ENCODE results near the gene QSER1. TPM values are rescaled to one million over a fixed set of nuclear protein-coding genes. Genes with fewer than 3 reads are reported as not detected.

Gene QSER1
- total RNA-seq, 2 donors from 2014 or later, result 19.0 to 23.3 TPM

GRCh38 chr11:32982626-32983025 is 90.0 kb downstream of the QSER1 start:
- intact Hi-C loops (cut with DNase I), result no loop called here
- DNase-seq (ENCODE audit: low spot score), result no peak

GRCh38 chr11:32983506-32983905 is 90.9 kb downstream of the QSER1 start:
- no peak for DNase-seq (ENCODE audit: low spot score)
- intact Hi-C loops (cut with DNase I), result no loop called here

- no peak for DNase-seq (ENCODE audit: low spot score)
- intact Hi-C loops (cut with DNase I), result no loop called here
These were observed 93.0 kb downstream of the QSER1 start for GRCh38 chr11:32985600-32985999.

GRCh38 chr11:32987851-32988250 is 95.2 kb downstream of the QSER1 start:
- intact Hi-C loops (cut with DNase I), result no loop called here

GRCh38 chr11:32990481-32990880 is 97.9 kb downstream of the QSER1 start:
- DNase-seq (ENCODE audit: low spot score), result no peak
- intact Hi-C loops (cut with DNase I), result no loop called here

More at GRCh38 chr11:32987851-32988250, 95.2 kb downstream of the QSER1 start:
- DNase-seq (ENCODE audit: low spot score), result no peak

- DNase-seq (ENCODE audit: low spot score), result no peak
- intact Hi-C loops (cut with DNase I), result no loop called here
These were observed 98.8 kb downstream of the QSER1 start for GRCh38 chr11:32991427-32991826.

GRCh38 chr11:32991898-32992297 is 99.3 kb downstream of the QSER1 start:
- DNase-seq (ENCODE audit: low spot score), result no peak
- intact Hi-C loops (cut with DNase I), result no loop called here

GRCh38 chr11:33000181-33000580 is 107.6 kb downstream of the QSER1 start:
- DNase-seq (ENCODE audit: low spot score), result no peak
- intact Hi-C loops (cut with DNase I), result no loop called here

GRCh38 chr11:33001281-33001680 is 108.7 kb downstream of the QSER1 start:
- intact Hi-C loops (cut with DNase I), result no loop called here

GRCh38 chr11:33001751-33002542 is 109.3 kb downstream of the QSER1 start:
- intact Hi-C loops (cut with DNase I), result no loop called here
- no peak for DNase-seq (ENCODE audit: low spot score)

More at GRCh38 chr11:33001281-33001680, 108.7 kb downstream of the QSER1 start:
- no peak for DNase-seq (ENCODE audit: low spot score)

GRCh38 chr11:33005175-33005574 is 112.6 kb downstream of the QSER1 start:
- intact Hi-C loops (cut with DNase I), result no loop called here
- DNase-seq (ENCODE audit: low spot score), result no peak

GRCh38 chr11:33006010-33006409 is 113.4 kb downstream of the QSER1 start:
- no peak for DNase-seq (ENCODE audit: low spot score)
- intact Hi-C loops (cut with DNase I), result no loop called here

- intact Hi-C loops (cut with DNase I), result no loop called here
- DNase-seq (ENCODE audit: low spot score), result no peak
These were observed 121.1 kb downstream of the QSER1 start for GRCh38 chr11:33013755-33014154.

- peak; percentile 97 for DNase-seq (ENCODE audit: low spot score)
- intact Hi-C loops (cut with DNase I), result no loop called here
These were observed 123.3 kb downstream of the QSER1 start, which contains the start of gene DEPDC7 for GRCh38 chr11:33015621-33016551. DEPDC7 (plus strand) TSS chr11:33015878; CDS start chr11:33015956, 78 bp downstream.

- intact Hi-C loops (cut with DNase I), result no loop called here
- DNase-seq (ENCODE audit: low spot score), result no peak
These were observed 124.0 kb downstream of the QSER1 start for GRCh38 chr11:33016654-33017053.

GRCh38 chr11:33017478-33017877 is 124.9 kb downstream of the QSER1 start:
- DNase-seq (ENCODE audit: low spot score), result no peak
- intact Hi-C loops (cut with DNase I), result no loop called here

GRCh38 chr11:33017965-33018364 is 125.4 kb downstream of the QSER1 start:
- intact Hi-C loops (cut with DNase I), result loop anchor here in 1 of 2 donors (1.0 kb wide), 1 partner anchor 47 kb away; no protein-coding TSS in a partner anchor
- DNase-seq (ENCODE audit: low spot score), result no peak

GRCh38 chr11:33018840-33019239 is 126.2 kb downstream of the QSER1 start:
- intact Hi-C loops (cut with DNase I), result loop anchor here in 1 of 2 donors (1.0 kb wide), 1 partner anchor 46 kb away; no protein-coding TSS in a partner anchor

GRCh38 chr11:33021501-33021900 is 128.9 kb downstream of the QSER1 start:
- no peak for DNase-seq (ENCODE audit: low spot score)
- intact Hi-C loops (cut with DNase I), result no loop called here

More at GRCh38 chr11:33018840-33019239, 126.2 kb downstream of the QSER1 start:
- DNase-seq (ENCODE audit: low spot score), result no peak

GRCh38 chr11:33021937-33022336 is 129.3 kb downstream of the QSER1 start:
- intact Hi-C loops (cut with DNase I), result no loop called here
- no peak for DNase-seq (ENCODE audit: low spot score)
